Mesodermal cell (in vitro differentiated cells): Measurements from ENCODE around the gene SLC33A1. TPM values are rescaled to one million over a fixed set of nuclear protein-coding genes. Genes with fewer than 3 reads are reported as not detected.
"Not testable (repeated sequence)": the region's sequence is repeated elsewhere in the genome, so short reads cannot be mapped to it uniquely, and the experiment has no call there.

Source experiments
- H3K27ac ChIP-seq: 2 replicates; pipeline ENCODE4 v1.7.0; 2013; ENCODE audit warnings: mild to moderate bottlenecking, low read depth, low read length, moderate library complexity; ENCODE audit not compliant: severe bottlenecking
- H3K36me3 ChIP-seq: 2 replicates; pipeline ENCODE4 v1.7.1; 2013; ENCODE audit warnings: mild to moderate bottlenecking, low read length, moderate library complexity; ENCODE audit not compliant: control insufficient read depth, insufficient read depth
- H3K4me1 ChIP-seq: one replicate; pipeline ENCODE4 v1.7.1; 2013; ENCODE audit warnings: mild to moderate bottlenecking, low read length; ENCODE audit not compliant: insufficient read depth, control insufficient read depth, poor library complexity, severe bottlenecking
- H3K4me3 ChIP-seq: 2 replicates; pipeline ENCODE4 v1.7.0; 2013; ENCODE audit warnings: low read length, control low read depth, mild to moderate bottlenecking; ENCODE audit not compliant: insufficient read depth, poor library complexity, severe bottlenecking; ENCODE audit errors: extremely low read depth
- H3K9me3 ChIP-seq: 2 replicates; pipeline ENCODE4 v1.7.1; 2013; ENCODE audit warnings: mild to moderate bottlenecking, low read length, moderate library complexity; ENCODE audit not compliant: control insufficient read depth
- WGBS, 2 experiments: methylation state at CpG; one replicate each; pipeline ENCODE4 v1.1.5; 2013; ENCODE audit warnings: missing lambda C conversion rate in 2 of 2; ENCODE audit not compliant: insufficient coverage in 2 of 2; 5-methylcytosine and 5-hydroxymethylcytosine counted together
- polyA plus RNA-seq, 2 experiments: library from polyadenylated mRNA; stranded (reverse); fragments of 50-300 nt; gene quantifications; one replicate each; pipeline ENCODE4 v1.2.3, GENCODE V29; 2013

SLC33A1 gene
- polyA plus RNA-seq (2013, experiment 1 of 2): 17.8 TPM
- 17.1 TPM for polyA plus RNA-seq (2013, experiment 2 of 2)

DNA sequence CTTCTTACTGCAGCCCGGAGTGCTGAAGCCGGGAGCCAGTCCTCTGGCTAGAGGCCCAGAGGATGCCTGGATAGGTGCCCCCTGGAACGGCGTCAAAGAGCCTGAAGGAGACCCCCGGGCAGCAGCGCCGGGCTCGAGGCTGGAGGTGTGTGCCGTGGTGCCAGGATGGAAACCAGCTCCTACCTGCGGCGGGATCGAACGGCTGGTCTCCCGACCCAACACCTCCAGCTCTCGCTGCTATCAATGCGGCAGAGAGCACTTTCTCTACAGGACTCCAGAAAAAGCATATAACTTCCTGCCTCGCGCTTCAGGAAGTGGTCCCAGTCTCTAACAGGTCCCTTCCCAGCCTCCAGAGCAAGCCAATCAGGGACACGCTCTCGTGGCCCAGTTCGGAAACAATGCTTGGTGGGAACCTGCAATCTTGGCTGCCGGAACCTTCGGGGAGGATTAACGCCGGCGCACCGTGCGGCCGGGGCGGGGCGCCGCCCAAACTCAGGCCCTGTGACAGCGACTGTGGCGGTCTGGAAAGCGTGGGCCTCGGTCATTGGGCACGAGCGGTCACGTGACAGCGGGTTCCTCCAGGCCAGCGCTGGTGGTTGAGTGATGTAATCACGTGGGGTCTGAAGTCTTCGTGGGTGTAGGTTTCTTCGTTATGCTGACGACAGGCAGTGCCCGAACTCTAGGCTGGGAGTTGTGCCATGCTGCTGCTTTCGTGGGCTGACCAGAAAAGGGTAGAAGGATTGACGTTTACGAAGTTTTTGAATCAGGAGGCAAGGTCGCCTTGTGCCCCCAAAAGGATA, at the start of gene SLC33A1:
Gene SLC33A1 (minus strand): TSS at position 287 of the 800 bp plus-strand sequence. CDS start 430 bp downstream, outside the sequence.
- peak within 1 kb of the TSS; percentile 92 for H3K4me3 ChIP-seq
- 4 to 6% methylated on average over 47 to 49 of the region's 50 CpGs for WGBS, 2 experiments
- peaks cover 3% of the 10 kb centered on the region for H3K36me3 ChIP-seq
- H3K9me3 ChIP-seq: peaks cover 5% of the 10 kb centered on the region
- H3K27ac ChIP-seq: peak within 1 kb of the TSS; percentile 81
- peaks cover 7% of the 10 kb centered on the region for H3K4me1 ChIP-seq

DNA sequence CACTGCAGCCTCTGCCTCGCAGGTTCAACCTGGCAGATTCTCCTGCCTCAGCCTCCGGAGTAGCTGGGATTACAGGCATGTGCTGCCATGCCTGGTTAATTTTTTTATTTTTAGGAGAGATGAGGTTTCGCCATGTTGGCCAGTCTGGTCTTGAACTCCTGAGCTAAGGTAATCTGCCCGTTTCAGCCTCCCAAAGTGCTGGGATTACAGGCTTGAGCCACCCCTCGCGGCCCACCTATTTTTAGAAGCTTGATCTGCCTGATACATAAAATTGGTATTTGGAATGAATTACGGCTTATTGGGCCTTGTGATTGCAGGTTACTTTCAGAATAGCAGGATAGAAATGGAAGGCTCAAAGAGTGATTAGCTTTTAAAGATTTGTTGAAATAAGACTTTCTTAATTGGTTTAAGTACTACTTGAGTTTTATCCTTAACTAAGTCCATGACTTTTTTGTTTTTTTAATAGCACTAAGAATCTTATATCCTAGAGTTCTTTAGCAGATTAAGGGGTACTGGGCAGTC, 41.2 kb upstream of the SLC33A1 start:
- no peaks in the 10 kb centered on the region for H3K9me3 ChIP-seq
- no peak overlapping the region for H3K27ac ChIP-seq
- H3K4me1 ChIP-seq: peaks cover 2% of the 10 kb centered on the region
- H3K36me3 ChIP-seq: peaks cover 60% of the 10 kb centered on the region
- 92 to 96% methylated on average over 7 of the region's 7 CpGs for WGBS, 2 experiments
- H3K4me3 ChIP-seq: no peak overlapping the region

DNA sequence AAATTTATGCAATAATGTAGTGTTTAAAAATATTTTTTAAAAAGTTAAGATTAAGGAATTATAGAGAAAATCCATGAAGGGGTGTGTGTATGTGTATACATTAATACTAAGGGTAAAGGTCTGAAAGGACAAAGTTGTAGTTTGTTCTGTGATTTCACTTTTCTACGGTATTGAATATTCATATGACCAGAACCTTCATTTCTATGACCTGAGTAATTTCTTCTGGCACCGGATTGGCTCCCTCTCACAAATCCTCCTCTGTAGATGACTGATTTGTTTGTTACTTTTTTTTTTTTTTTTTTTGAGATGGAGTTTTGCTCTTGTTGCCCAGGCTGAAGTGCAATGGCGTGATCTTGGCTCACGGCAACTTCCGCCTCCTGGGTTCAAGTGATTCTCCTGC, 37.1 kb upstream of the SLC33A1 start:
- Histone ChIP-seq H3K4me1 (peaks cover 2% of the 10 kb centered on the region), H3K27ac (no peak overlapping the region), H3K9me3 (no peaks in the 10 kb centered on the region), H3K36me3 (peaks cover 30% of the 10 kb centered on the region), H3K4me3 (no peak overlapping the region)
- WGBS, 2 experiments: 89% methylated on average over 3 of the region's 5 CpGs; no CpG with 5 or more reads in 1 of the 2 experiments

DNA sequence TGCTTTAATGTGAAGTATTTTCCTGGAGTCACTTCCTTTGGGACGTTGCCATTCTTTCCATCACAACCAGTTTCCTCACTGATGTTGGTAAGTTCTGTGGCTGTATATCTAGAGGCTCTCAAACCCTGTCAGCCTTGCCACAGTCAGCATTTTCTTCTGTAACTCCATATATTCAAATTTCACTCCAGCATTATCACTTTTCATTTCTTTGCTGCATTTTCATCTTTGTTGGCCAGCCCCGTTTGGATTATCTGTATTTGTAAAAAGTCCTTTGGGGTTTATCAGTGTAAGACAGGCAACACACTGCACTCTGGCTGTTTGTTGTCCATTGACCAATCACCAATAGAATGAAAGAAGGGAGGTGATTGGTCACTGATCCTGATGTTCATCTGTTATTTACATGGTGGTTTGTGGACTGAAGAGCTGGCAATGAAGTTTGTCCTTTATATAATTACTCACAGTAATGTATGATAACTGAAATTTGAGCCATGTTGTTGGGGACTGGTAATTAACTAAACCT, 36.5 kb upstream of the SLC33A1 start:
- no peak overlapping the region for H3K27ac ChIP-seq
- no CpG with 5 or more reads among the region's 2 CpGs for WGBS, 2 experiments
- H3K4me1 ChIP-seq: peaks cover 2% of the 10 kb centered on the region
- H3K9me3 ChIP-seq: no peaks in the 10 kb centered on the region
- H3K36me3 ChIP-seq: peaks cover 27% of the 10 kb centered on the region
- no peak overlapping the region for H3K4me3 ChIP-seq

DNA sequence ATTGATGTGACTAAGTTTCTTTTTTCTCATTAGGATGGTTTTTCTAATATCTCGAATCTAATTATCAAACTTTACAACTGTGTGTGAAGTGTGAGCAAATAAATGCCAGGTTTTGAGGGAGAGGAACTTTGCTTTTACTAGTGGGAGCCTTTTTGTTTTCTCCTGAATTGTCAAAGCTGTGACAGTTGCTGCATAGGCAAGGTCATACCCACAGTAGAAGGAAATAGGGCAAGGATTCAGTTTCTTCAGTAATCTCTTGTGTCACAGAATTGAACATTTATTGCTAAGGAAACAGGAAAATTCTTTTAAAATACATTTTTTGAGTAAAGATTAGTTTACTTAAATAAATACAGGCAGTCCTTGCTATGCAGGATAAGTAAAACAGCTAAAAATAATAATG, 35.7 kb upstream of the SLC33A1 start:
- Histone ChIP-seq H3K36me3 (peaks cover 21% of the 10 kb centered on the region), H3K4me3 (no peak overlapping the region), H3K9me3 (no peaks in the 10 kb centered on the region), H3K4me1 (peaks cover 2% of the 10 kb centered on the region), H3K27ac (no peak overlapping the region)
- no CpG with 5 or more reads among the region's 1 CpG for WGBS, 2 experiments

DNA sequence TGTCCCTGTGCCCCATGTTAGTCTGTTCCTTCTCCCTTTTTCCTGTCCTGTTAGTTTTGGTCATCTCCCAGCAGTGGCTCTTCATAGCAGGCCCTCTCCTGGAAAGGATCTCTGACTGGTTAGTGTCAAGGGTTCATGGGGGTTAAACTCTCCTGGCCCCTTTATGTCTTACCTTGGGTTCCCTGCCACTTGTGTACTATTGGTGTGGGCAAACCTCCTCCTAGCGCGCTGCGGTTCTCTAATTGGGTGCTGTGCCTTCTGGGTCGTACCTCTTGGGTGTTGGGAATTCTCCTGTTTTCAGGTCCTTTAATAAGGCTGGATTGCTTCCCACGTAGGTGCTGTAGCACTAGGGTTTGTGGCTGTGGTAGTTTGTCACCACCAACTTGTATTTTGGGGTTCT, 35.0 kb upstream of the SLC33A1 start:
- 96% methylated on average over 5 of the region's 5 CpGs; no CpG with 5 or more reads in 1 of the 2 experiments for WGBS, 2 experiments
- peaks cover 14% of the 10 kb centered on the region for H3K36me3 ChIP-seq
- no peaks in the 10 kb centered on the region for H3K9me3 ChIP-seq
- no peak overlapping the region for H3K4me3 ChIP-seq
- no peak overlapping the region for H3K27ac ChIP-seq
- H3K4me1 ChIP-seq: peaks cover 2% of the 10 kb centered on the region

DNA sequence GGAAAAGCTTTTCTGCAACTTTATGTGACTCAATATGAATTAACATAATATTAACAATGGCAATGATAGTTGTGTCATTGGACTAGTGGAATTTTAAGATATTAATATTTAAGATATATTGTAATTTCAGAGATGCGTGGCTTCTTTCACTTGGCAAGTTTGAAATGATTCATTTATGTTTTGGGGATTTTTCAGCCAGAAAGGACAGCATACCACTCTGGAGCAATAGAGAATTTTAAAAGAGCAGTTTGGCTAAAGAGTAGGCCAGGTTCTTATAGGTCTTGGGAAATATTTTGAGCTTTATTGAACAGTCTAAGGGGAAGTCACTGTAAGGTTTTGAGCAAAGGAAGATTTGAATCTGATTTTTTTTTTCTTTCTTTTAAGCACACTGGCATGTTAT, 32.7 kb upstream of the SLC33A1 start:
- H3K4me1 ChIP-seq: peaks cover 2% of the 10 kb centered on the region
- H3K9me3 ChIP-seq: no peaks in the 10 kb centered on the region
- H3K36me3 ChIP-seq: no peaks in the 10 kb centered on the region
- H3K27ac ChIP-seq: no peak overlapping the region
- 100% methylated on average over 1 of the region's 1 CpG; no CpG with 5 or more reads in 1 of the 2 experiments for WGBS, 2 experiments
- no peak overlapping the region for H3K4me3 ChIP-seq

DNA sequence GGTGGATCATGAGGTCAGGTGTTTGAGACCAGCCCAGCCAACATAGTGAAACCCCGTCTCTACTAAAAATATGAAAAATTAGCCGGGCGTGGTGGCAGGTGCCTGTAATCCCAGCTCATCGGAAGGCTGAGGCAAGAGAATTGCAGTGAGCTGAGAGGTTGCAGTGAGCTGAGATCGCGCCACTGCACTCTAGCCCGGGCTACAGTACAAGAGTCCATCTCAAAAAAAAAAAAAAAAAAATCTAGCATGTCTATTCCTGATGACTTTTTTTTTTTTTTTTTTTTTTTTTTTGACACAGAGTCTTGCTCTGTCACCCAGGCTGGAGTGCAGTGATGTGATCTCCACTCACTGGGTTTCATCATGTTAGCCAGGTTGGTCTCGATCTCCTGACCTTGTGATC, 32.1 kb upstream of the SLC33A1 start:
- not testable (repeated sequence) for H3K27ac ChIP-seq, H3K9me3 ChIP-seq, H3K4me3 ChIP-seq, H3K4me1 ChIP-seq, H3K36me3 ChIP-seq
- 95 to 100% methylated on average over 4 to 5 of the region's 8 CpGs for WGBS, 2 experiments

DNA sequence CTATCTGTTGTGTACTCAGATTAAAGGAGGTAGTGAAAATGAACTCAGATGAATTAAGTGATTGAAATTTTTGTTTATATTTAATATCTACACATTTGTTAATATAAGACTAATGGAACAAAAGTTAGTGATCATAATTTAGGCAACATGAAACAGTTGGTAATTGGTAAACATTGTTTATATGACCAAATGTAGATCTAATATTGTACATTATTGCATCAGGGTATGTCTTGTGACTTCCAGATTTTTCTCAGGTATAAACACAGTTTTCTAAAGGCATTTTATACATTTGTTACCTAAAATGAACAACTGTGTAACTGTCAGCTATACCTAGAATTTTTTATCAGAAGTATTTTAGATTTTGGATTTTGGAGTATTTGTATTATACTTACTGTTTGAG, 31.1 kb upstream of the SLC33A1 start:
- no peak overlapping the region for H3K27ac ChIP-seq
- no peak overlapping the region for H3K4me3 ChIP-seq
- no peaks in the 10 kb centered on the region for H3K36me3 ChIP-seq
- no peaks in the 10 kb centered on the region for H3K9me3 ChIP-seq
- H3K4me1 ChIP-seq: no peaks in the 10 kb centered on the region

DNA sequence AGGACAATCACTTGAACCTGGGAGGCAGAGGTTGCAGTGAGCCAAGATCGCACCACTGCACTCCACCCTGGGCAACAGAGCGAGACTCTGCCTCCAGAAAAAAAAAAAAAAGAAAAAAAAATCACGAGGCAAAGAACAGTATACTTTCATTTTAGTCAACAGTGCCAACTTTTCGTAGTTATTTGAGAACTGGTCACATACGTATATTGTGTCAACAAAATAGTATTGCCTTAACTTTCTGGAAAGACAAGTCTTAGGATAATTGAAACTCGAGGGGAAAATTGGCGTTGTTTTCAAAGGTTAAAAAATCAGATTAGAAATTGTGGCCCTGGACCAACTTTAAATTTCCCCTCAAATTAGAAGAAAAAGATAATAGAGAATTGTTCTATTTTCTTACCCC, 30.1 kb upstream of the SLC33A1 start:
- Histone ChIP-seq H3K9me3 (no peaks in the 10 kb centered on the region), H3K4me3 (no peak overlapping the region), H3K4me1 (no peaks in the 10 kb centered on the region), H3K36me3 (no peaks in the 10 kb centered on the region), H3K27ac (no peak overlapping the region)
- 100% methylated on average over 1 of the region's 7 CpGs; no CpG with 5 or more reads in 1 of the 2 experiments for WGBS, 2 experiments

DNA sequence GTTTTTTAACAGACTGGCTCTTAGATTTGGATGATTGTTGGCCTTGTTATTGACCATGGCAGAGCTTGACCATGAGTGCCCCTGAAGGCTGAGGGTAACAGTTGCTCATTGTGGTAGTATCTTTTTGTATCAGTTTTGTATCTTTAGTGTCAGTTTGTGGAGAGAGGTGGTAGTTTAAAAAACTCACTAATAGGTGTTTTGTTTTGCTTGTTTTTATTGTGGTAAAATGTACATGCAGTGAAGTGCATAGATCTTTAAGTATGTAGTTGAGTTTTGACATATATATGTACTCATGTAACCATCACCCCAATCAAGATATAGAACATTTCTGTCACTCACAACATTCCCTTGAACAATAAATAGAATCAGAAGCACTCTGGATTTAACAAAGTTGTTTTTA, 26.1 kb upstream of the SLC33A1 start:
- H3K9me3 ChIP-seq: no peaks in the 10 kb centered on the region
- H3K4me1 ChIP-seq: no peaks in the 10 kb centered on the region
- no peak overlapping the region for H3K4me3 ChIP-seq
- no peaks in the 10 kb centered on the region for H3K36me3 ChIP-seq
- H3K27ac ChIP-seq: no peak overlapping the region
